ENCODE measurements around the gene INTS3.

INTS3 gene

GRCh38 chr1:153799566-153800465, 72.0 kb downstream of the INTS3 start:
- Mint-ChIP-seq H3K9me3 (no peaks in the 10 kb centered on the region), H3K4me3 (no peak overlapping the region), H3K27me3 (no peaks in the 10 kb centered on the region), H3K36me3 (ENCODE audit: low read depth) (peaks cover 8% of the 10 kb centered on the region), H3K27ac (no peak overlapping the region), H3K4me1 (ENCODE audit: low read depth) (peaks cover 23% of the 10 kb centered on the region)

GRCh38 chr1:153800516-153800915, 72.7 kb downstream of the INTS3 start:
- no peak overlapping the region for H3K27ac Mint-ChIP-seq
- peaks cover 8% of the 10 kb centered on the region for H3K36me3 Mint-ChIP-seq (ENCODE audit: low read depth)
- no peaks in the 10 kb centered on the region for H3K27me3 Mint-ChIP-seq
- H3K4me3 Mint-ChIP-seq = no peak overlapping the region
- H3K9me3 Mint-ChIP-seq = no peaks in the 10 kb centered on the region
- H3K4me1 Mint-ChIP-seq (ENCODE audit: low read depth) = peaks cover 30% of the 10 kb centered on the region

GRCh38 chr1:153801028-153801625, 73.3 kb downstream of the INTS3 start:
- H3K27me3 Mint-ChIP-seq = no peaks in the 10 kb centered on the region
- peaks cover 8% of the 10 kb centered on the region for H3K36me3 Mint-ChIP-seq (ENCODE audit: low read depth)
- no peak overlapping the region for H3K27ac Mint-ChIP-seq
- no peak overlapping the region for H3K4me3 Mint-ChIP-seq
- peaks cover 36% of the 10 kb centered on the region for H3K4me1 Mint-ChIP-seq (ENCODE audit: low read depth)
- no peaks in the 10 kb centered on the region for H3K9me3 Mint-ChIP-seq

GRCh38 chr1:153801786-153802697, 74.2 kb downstream of the INTS3 start:
- H3K27me3 Mint-ChIP-seq = no peaks in the 10 kb centered on the region
- H3K9me3 Mint-ChIP-seq = no peaks in the 10 kb centered on the region
- H3K4me1 Mint-ChIP-seq (ENCODE audit: low read depth) = peaks cover 40% of the 10 kb centered on the region
- no peak overlapping the region for H3K27ac Mint-ChIP-seq
- H3K36me3 Mint-ChIP-seq (ENCODE audit: low read depth) = peaks cover 12% of the 10 kb centered on the region
- no peak overlapping the region for H3K4me3 Mint-ChIP-seq

- Mint-ChIP-seq H3K4me3 (no peak overlapping the region), H3K36me3 (ENCODE audit: low read depth) (peaks cover 21% of the 10 kb centered on the region), H3K9me3 (no peaks in the 10 kb centered on the region), H3K4me1 (ENCODE audit: low read depth) (peaks cover 37% of the 10 kb centered on the region), H3K27me3 (no peaks in the 10 kb centered on the region), H3K27ac (peak overlapping the region; percentile 28)
Observed at GRCh38 chr1:153803470-153804056, 75.7 kb downstream of the INTS3 start.

- H3K4me3 Mint-ChIP-seq = no peak overlapping the region
- no peaks in the 10 kb centered on the region for H3K27me3 Mint-ChIP-seq
- H3K36me3 Mint-ChIP-seq (ENCODE audit: low read depth) = peaks cover 27% of the 10 kb centered on the region
- H3K9me3 Mint-ChIP-seq = no peaks in the 10 kb centered on the region
- peak overlapping the region; percentile 83 for H3K27ac Mint-ChIP-seq
- peaks cover 37% of the 10 kb centered on the region for H3K4me1 Mint-ChIP-seq (ENCODE audit: low read depth)
Observed at GRCh38 chr1:153804112-153804511, 76.3 kb downstream of the INTS3 start.

- peak overlapping the region; percentile 31 for H3K4me3 Mint-ChIP-seq
- peaks cover 37% of the 10 kb centered on the region for H3K36me3 Mint-ChIP-seq (ENCODE audit: low read depth)
- no peaks in the 10 kb centered on the region for H3K27me3 Mint-ChIP-seq
- peak overlapping the region; percentile 83 for H3K27ac Mint-ChIP-seq
- no peaks in the 10 kb centered on the region for H3K9me3 Mint-ChIP-seq
- peaks cover 37% of the 10 kb centered on the region for H3K4me1 Mint-ChIP-seq (ENCODE audit: low read depth)
Observed at GRCh38 chr1:153805042-153805745, 77.3 kb downstream of the INTS3 start.

GRCh38 chr1:153805886-153806719, 78.3 kb downstream of the INTS3 start:
- Mint-ChIP-seq H3K9me3 (no peaks in the 10 kb centered on the region), H3K36me3 (ENCODE audit: low read depth) (peaks cover 39% of the 10 kb centered on the region), H3K4me1 (ENCODE audit: low read depth) (peaks cover 37% of the 10 kb centered on the region), H3K4me3 (peak overlapping the region; percentile 31), H3K27ac (peak overlapping the region; percentile 83), H3K27me3 (no peaks in the 10 kb centered on the region)

GRCh38 chr1:153816283-153816889, 88.5 kb downstream of the INTS3 start:
- Mint-ChIP-seq H3K36me3 (ENCODE audit: low read depth) (peaks cover 66% of the 10 kb centered on the region), H3K9me3 (no peaks in the 10 kb centered on the region), H3K4me3 (no peak overlapping the region), H3K27ac (no peak overlapping the region), H3K4me1 (ENCODE audit: low read depth) (no peaks in the 10 kb centered on the region), H3K27me3 (no peaks in the 10 kb centered on the region)

GRCh38 chr1:153818876-153819275, 91.0 kb downstream of the INTS3 start:
- Mint-ChIP-seq H3K9me3 (no peaks in the 10 kb centered on the region), H3K4me3 (no peak overlapping the region), H3K27ac (no peak overlapping the region), H3K36me3 (ENCODE audit: low read depth) (peaks cover 51% of the 10 kb centered on the region), H3K27me3 (no peaks in the 10 kb centered on the region), H3K4me1 (ENCODE audit: low read depth) (peaks cover 3% of the 10 kb centered on the region)
